ENCODE measurements around the gene PIP4K2A.
"Not testable (repeated sequence)": the region's sequence is repeated elsewhere in the genome, so short reads cannot be mapped to it uniquely, and the experiment has no call there.

Gene PIP4K2A

GRCh38 chr10:22693860-22694259 lies 20.5 kb downstream of the PIP4K2A start:
- no peak for DNase-seq (ENCODE audit: low spot score)

- DNase-seq (ENCODE audit: low spot score), result peak; percentile 83
Measured at GRCh38 chr10:22693371-22693784, 21.0 kb downstream of the PIP4K2A start.

- DNase-seq (ENCODE audit: low spot score), result not testable (repeated sequence)
Measured at GRCh38 chr10:22692119-22692518, 22.3 kb downstream of the PIP4K2A start.

- peak; percentile 26 for DNase-seq (ENCODE audit: low spot score)
Measured at GRCh38 chr10:22690614-22691431, 23.6 kb downstream of the PIP4K2A start.

GRCh38 chr10:22690158-22690557 lies 24.2 kb downstream of the PIP4K2A start:
- DNase-seq (ENCODE audit: low spot score), result no peak

- no peak for DNase-seq (ENCODE audit: low spot score)
Measured at GRCh38 chr10:22686347-22686746, 28.0 kb downstream of the PIP4K2A start.

- no peak for DNase-seq (ENCODE audit: low spot score)
Measured at GRCh38 chr10:22685926-22686325, 28.5 kb downstream of the PIP4K2A start.

GRCh38 chr10:22684699-22685098 lies 29.7 kb downstream of the PIP4K2A start:
- DNase-seq (ENCODE audit: low spot score), result peak; percentile 68

GRCh38 chr10:22683140-22683389 lies 31.3 kb downstream of the PIP4K2A start:
- no peak for DNase-seq (ENCODE audit: low spot score)

GRCh38 chr10:22682237-22683139 lies 31.9 kb downstream of the PIP4K2A start:
- DNase-seq (ENCODE audit: low spot score), result peak; percentile 74

- DNase-seq (ENCODE audit: low spot score), result peak; percentile 82
Measured at GRCh38 chr10:22681783-22682183, 32.6 kb downstream of the PIP4K2A start.

- DNase-seq (ENCODE audit: low spot score), result peak; percentile 46
Measured at GRCh38 chr10:22681301-22681700, 33.1 kb downstream of the PIP4K2A start.

- no peak for DNase-seq (ENCODE audit: low spot score)
Measured at GRCh38 chr10:22679608-22680007, 34.8 kb downstream of the PIP4K2A start.

GRCh38 chr10:22677333-22677732 lies 37.0 kb downstream of the PIP4K2A start:
- DNase-seq (ENCODE audit: low spot score), result no peak

- DNase-seq (ENCODE audit: low spot score), result peak; percentile 45
Measured at GRCh38 chr10:22676435-22676834, 37.9 kb downstream of the PIP4K2A start.

GRCh38 chr10:22674573-22674930 lies 39.8 kb downstream of the PIP4K2A start:
- no peak for DNase-seq (ENCODE audit: low spot score)

GRCh38 chr10:22673785-22674572 lies 40.4 kb downstream of the PIP4K2A start:
- peak; percentile 41 for DNase-seq (ENCODE audit: low spot score)

- DNase-seq (ENCODE audit: low spot score), result no peak
Measured at GRCh38 chr10:22673091-22673392, 41.3 kb downstream of the PIP4K2A start.

GRCh38 chr10:22672319-22673090 lies 41.9 kb downstream of the PIP4K2A start:
- peak; percentile 69 for DNase-seq (ENCODE audit: low spot score)

GRCh38 chr10:22670788-22671187 lies 43.6 kb downstream of the PIP4K2A start:
- DNase-seq (ENCODE audit: low spot score), result no peak

GRCh38 chr10:22669163-22669711 lies 45.1 kb downstream of the PIP4K2A start:
- DNase-seq (ENCODE audit: low spot score), result peak; percentile 83

- DNase-seq (ENCODE audit: low spot score), result no peak
Measured at GRCh38 chr10:22667093-22667480, 47.3 kb downstream of the PIP4K2A start.

Measured in hematopoietic multipotent progenitor cell treated with erythropoietin and hydrocortisone succinate and interleukin-3 and kit ligand, for 17 days (in vitro differentiated cells).